GM12872 (cell line): ENCODE measurements around the gene IL1RAPL1.

ENCODE experiments used
- CTCF ChIP-seq: IDR thresholded peaks from 3 replicates; pipeline ENCODE4 v1.5.1; 2011; ENCODE audit warnings: low read depth, mild to moderate bottlenecking, low read length, moderate library complexity; ENCODE audit not compliant: insufficient read depth

IL1RAPL1 gene

GRCh38 chrX:28581522-28581921 is 5.7 kb upstream of the IL1RAPL1 start:
- no peak for TF ChIP-seq CTCF

GRCh38 chrX:28582511-28582910 is 4.7 kb upstream of the IL1RAPL1 start:
- TF ChIP-seq CTCF = no peak

- no peak for TF ChIP-seq CTCF
Measured at GRCh38 chrX:28584025-28584424, 3.2 kb upstream of the IL1RAPL1 start.

DNA sequence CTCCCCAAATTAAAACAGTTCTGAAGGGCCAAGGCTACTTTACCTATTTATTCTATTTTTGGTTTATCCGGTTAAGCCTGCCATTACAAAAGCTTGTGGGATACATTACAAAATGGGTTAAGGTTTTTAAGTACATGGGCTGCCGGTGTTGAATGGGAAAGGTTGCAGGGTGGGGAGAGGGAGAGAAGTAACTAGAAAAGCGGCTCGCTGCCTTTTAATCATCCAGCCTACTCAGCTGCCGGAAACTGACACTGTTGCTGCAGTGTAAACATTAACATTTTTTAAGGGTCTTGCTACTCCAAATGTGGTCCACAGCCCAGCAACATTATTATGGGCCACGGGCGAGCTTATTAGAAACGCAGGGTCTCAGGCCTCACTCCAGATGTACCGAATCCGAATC is 1.5 kb upstream of the IL1RAPL1 start:
- no peak for TF ChIP-seq CTCF

DNA sequence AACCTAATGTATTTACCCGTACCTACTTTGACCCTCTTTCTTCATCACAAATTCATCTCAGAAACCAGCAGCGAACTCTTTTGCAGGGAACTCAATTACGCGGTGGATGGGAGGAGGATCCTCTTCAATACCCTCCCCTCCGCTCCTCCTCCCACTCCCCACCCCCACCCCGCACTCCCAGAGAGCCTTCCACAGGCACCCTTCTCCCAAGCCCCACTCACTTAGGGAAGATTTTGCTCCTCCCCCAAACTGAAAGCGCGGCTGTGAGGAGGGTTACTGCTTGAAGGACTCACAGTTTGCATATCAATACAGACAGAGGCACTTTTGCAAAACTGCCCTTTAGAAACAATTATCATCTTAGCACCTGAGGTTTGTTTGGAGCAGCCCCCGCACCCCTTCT is 960 bp upstream of the IL1RAPL1 start:
- TF ChIP-seq CTCF = no peak

GRCh38 chrX:28589046-28589445 is 1.8 kb downstream of the IL1RAPL1 start:
- TF ChIP-seq CTCF = no peak

DNA sequence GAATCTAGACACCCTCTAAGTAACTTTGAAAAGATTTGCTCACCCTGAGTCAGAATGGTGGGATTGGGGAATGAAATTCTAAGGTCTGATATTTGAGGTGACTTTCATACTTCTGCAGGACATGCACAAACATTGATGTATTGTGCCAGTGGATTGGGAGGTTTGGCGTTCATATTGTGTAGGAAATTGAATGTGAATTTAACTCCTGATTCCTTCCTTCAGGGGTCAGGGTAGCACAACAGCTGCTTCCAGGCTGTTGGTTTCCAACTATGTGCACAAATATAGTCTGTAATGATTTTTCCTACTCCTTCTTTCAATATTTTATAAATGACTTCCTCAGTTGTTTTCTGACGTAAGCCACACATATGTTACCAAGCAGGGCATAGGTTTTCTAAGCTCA is 3.1 kb downstream of the IL1RAPL1 start:
- TF ChIP-seq CTCF = no peak

DNA sequence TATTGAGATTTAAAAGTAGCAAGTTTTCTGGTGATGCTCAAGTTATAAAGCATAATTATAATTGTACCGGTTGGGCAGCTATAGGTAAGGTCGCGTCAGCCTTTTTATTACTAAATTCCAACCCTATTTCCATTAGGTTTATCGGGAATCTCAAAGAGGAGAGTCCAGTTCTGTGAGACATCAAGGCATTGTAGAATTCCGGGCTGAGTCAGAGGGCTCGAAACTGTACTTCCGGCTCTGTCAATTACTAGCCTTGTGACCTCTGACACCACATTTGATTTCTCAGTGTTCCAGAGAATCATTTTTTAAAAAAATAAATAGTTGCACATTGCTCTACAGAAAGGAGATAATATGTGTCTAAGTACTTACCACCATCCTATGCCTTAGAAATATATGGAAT is 4.3 kb downstream of the IL1RAPL1 start:
- no peak for TF ChIP-seq CTCF
